ENCODE data around the gene OR2M7. TPM values are rescaled to one million over a fixed set of nuclear protein-coding genes. Genes with fewer than 3 reads are reported as not detected.
"Not testable (repeated sequence)": the region's sequence is repeated elsewhere in the genome, so short reads cannot be mapped to it uniquely, and the experiment has no call there.

The OR2M7 gene
- total RNA-seq: not detected

GRCh38 chr1:248324468-248324867 is at the start of gene OR2M7:
OR2M7 (minus strand) TSS chr1:248324568; CDS start chr1:248324568, 0 bp downstream.
- H3K4me1 Mint-ChIP-seq: no peaks in the 10 kb centered on the region
- no peaks in the 10 kb centered on the region for H3K36me3 Mint-ChIP-seq
- ATAC-seq (ENCODE audit: low read depth) (no peak), DNase-seq (no peak)
- peaks cover 3% of the 10 kb centered on the region for H3K27me3 Mint-ChIP-seq
- H3K4me3 Mint-ChIP-seq: no peak within 1 kb of the TSS
- no peaks in the 10 kb centered on the region for H3K9me3 Mint-ChIP-seq
- no peak within 1 kb of the TSS for H3K27ac Mint-ChIP-seq
- POLR2A ChIA-PET: no interaction called here

GRCh38 chr1:248373761-248374160 is 49.4 kb upstream of the OR2M7 start:
- DNase-seq: no peak

GRCh38 chr1:248372394-248372793 is 48.0 kb upstream of the OR2M7 start:
- no peak for ATAC-seq (ENCODE audit: low read depth)
- no peaks in the 10 kb centered on the region for H3K27me3 Mint-ChIP-seq
- H3K27ac Mint-ChIP-seq: no peak overlapping the region
- H3K4me1 Mint-ChIP-seq: peaks cover 5% of the 10 kb centered on the region
- POLR2A ChIA-PET: interaction anchor here (0.6 kb wide), 1 partner anchor 8 kb away, joined by 3 read pairs; no protein-coding TSS in a partner anchor
- no peaks in the 10 kb centered on the region for H3K9me3 Mint-ChIP-seq
- no peak overlapping the region for H3K4me3 Mint-ChIP-seq
- no peak for DNase-seq
- no peaks in the 10 kb centered on the region for H3K36me3 Mint-ChIP-seq

More at GRCh38 chr1:248373761-248374160, 49.4 kb upstream of the OR2M7 start:
- Mint-ChIP-seq H3K27ac (no peak overlapping the region), H3K4me3 (no peak overlapping the region), H3K9me3 (no peaks in the 10 kb centered on the region), H3K27me3 (no peaks in the 10 kb centered on the region), H3K36me3 (no peaks in the 10 kb centered on the region), H3K4me1 (peaks cover 5% of the 10 kb centered on the region)
- POLR2A ChIA-PET: no interaction called here
- ATAC-seq (ENCODE audit: low read depth): no peak

GRCh38 chr1:248366609-248367008 is 42.2 kb upstream of the OR2M7 start:
- Mint-ChIP-seq H3K27me3 (no peaks in the 10 kb centered on the region), H3K27ac (no peak overlapping the region), H3K4me3 (no peak overlapping the region), H3K9me3 (no peaks in the 10 kb centered on the region), H3K4me1 (no peaks in the 10 kb centered on the region), H3K36me3 (no peaks in the 10 kb centered on the region)
- ATAC-seq (ENCODE audit: low read depth) (no peak), DNase-seq (no peak)
- POLR2A ChIA-PET: no interaction called here

GRCh38 chr1:248361121-248361715 is 36.9 kb upstream of the OR2M7 start, which contains the start of gene OR2T4:
OR2T4 (plus strand) TSS chr1:248361665; CDS start chr1:248361665, 0 bp downstream.
- Mint-ChIP-seq H3K4me1 (no peaks in the 10 kb centered on the region), H3K9me3 (no peaks in the 10 kb centered on the region), H3K27ac (no peak within 1 kb of the TSS), H3K4me3 (no peak within 1 kb of the TSS), H3K27me3 (no peaks in the 10 kb centered on the region), H3K36me3 (no peaks in the 10 kb centered on the region)
- POLR2A ChIA-PET: no interaction called here
- no peak for DNase-seq
- no peak for ATAC-seq (ENCODE audit: low read depth)

GRCh38 chr1:248359415-248359814 is 35.0 kb upstream of the OR2M7 start:
- Mint-ChIP-seq H3K36me3 (no peaks in the 10 kb centered on the region), H3K4me1 (no peaks in the 10 kb centered on the region), H3K4me3 (no peak overlapping the region), H3K27ac (no peak overlapping the region), H3K9me3 (no peaks in the 10 kb centered on the region), H3K27me3 (no peaks in the 10 kb centered on the region)
- DNase-seq: no peak
- ATAC-seq (ENCODE audit: low read depth): no peak
- POLR2A ChIA-PET: no interaction called here

- ATAC-seq (ENCODE audit: low read depth): no peak
- H3K27ac Mint-ChIP-seq: no peak within 1 kb of the TSS
- H3K9me3 Mint-ChIP-seq: no peaks in the 10 kb centered on the region
- DNase-seq: no peak
- H3K27me3 Mint-ChIP-seq: no peaks in the 10 kb centered on the region
- POLR2A ChIA-PET: no interaction called here
- no peak within 1 kb of the TSS for H3K4me3 Mint-ChIP-seq
- no peaks in the 10 kb centered on the region for H3K36me3 Mint-ChIP-seq
- H3K4me1 Mint-ChIP-seq: no peaks in the 10 kb centered on the region
Measured at GRCh38 chr1:248348475-248348874, 24.1 kb upstream of the OR2M7 start, which contains the start of gene OR14C36. OR14C36 (plus strand) TSS chr1:248348775; CDS start chr1:248348775, 0 bp downstream.

GRCh38 chr1:248343451-248343850 is 19.1 kb upstream of the OR2M7 start:
- Mint-ChIP-seq H3K36me3 (no peaks in the 10 kb centered on the region), H3K9me3 (no peaks in the 10 kb centered on the region), H3K4me1 (no peaks in the 10 kb centered on the region), H3K27ac (no peak overlapping the region), H3K4me3 (no peak overlapping the region), H3K27me3 (no peaks in the 10 kb centered on the region)
- ATAC-seq (ENCODE audit: low read depth) (no peak), DNase-seq (no peak)
- POLR2A ChIA-PET: no interaction called here

- H3K27me3 Mint-ChIP-seq: no peaks in the 10 kb centered on the region
- POLR2A ChIA-PET: no interaction called here
- H3K9me3 Mint-ChIP-seq: peaks cover 8% of the 10 kb centered on the region
- no peaks in the 10 kb centered on the region for H3K36me3 Mint-ChIP-seq
- no peaks in the 10 kb centered on the region for H3K4me1 Mint-ChIP-seq
- DNase-seq (no peak), ATAC-seq (ENCODE audit: low read depth) (no peak)
- H3K4me3 Mint-ChIP-seq: no peak overlapping the region
- H3K27ac Mint-ChIP-seq: no peak overlapping the region
Measured at GRCh38 chr1:248316796-248317195, 7.6 kb downstream of the OR2M7 start.

GRCh38 chr1:248306740-248307139 is 17.6 kb downstream of the OR2M7 start:
- not testable (repeated sequence) for H3K27ac Mint-ChIP-seq

GRCh38 chr1:248306103-248306502 is 18.3 kb downstream of the OR2M7 start:
- Mint-ChIP-seq H3K27me3 (no peaks in the 10 kb centered on the region), H3K9me3 (no peaks in the 10 kb centered on the region), H3K36me3 (no peaks in the 10 kb centered on the region), H3K27ac (no peak overlapping the region), H3K4me3 (no peak overlapping the region), H3K4me1 (no peaks in the 10 kb centered on the region)
- POLR2A ChIA-PET: no interaction called here
- DNase-seq: no peak
- no peak for ATAC-seq (ENCODE audit: low read depth)

More at GRCh38 chr1:248306740-248307139, 17.6 kb downstream of the OR2M7 start:
- H3K27me3 Mint-ChIP-seq; H3K36me3 Mint-ChIP-seq; H3K9me3 Mint-ChIP-seq; POLR2A ChIA-PET; H3K4me3 Mint-ChIP-seq; ATAC-seq (ENCODE audit: low read depth); DNase-seq; H3K4me1 Mint-ChIP-seq: not testable (repeated sequence)

- H3K4me3 Mint-ChIP-seq; H3K27ac Mint-ChIP-seq; DNase-seq; H3K36me3 Mint-ChIP-seq; H3K4me1 Mint-ChIP-seq; H3K9me3 Mint-ChIP-seq; POLR2A ChIA-PET; ATAC-seq (ENCODE audit: low read depth); H3K27me3 Mint-ChIP-seq: not testable (repeated sequence)
Measured at GRCh38 chr1:248305672-248306071, 18.7 kb downstream of the OR2M7 start.

GRCh38 chr1:248303324-248303723 is 21.0 kb downstream of the OR2M7 start, which contains the start of gene OR2T12:
OR2T12 (minus strand) TSS chr1:248303424; CDS start chr1:248295578, 7,846 bp downstream.
- DNase-seq (no peak), ATAC-seq (ENCODE audit: low read depth) (no peak)
- H3K4me1 Mint-ChIP-seq: no peaks in the 10 kb centered on the region
- H3K27ac Mint-ChIP-seq: no peak within 1 kb of the TSS
- no peak within 1 kb of the TSS for H3K4me3 Mint-ChIP-seq
- H3K9me3 Mint-ChIP-seq: no peaks in the 10 kb centered on the region
- no peaks in the 10 kb centered on the region for H3K27me3 Mint-ChIP-seq
- POLR2A ChIA-PET: no interaction called here
- H3K36me3 Mint-ChIP-seq: no peaks in the 10 kb centered on the region

GRCh38 chr1:248288391-248288790 is 36.0 kb downstream of the OR2M7 start:
- Mint-ChIP-seq H3K9me3 (no peaks in the 10 kb centered on the region), H3K36me3 (no peaks in the 10 kb centered on the region), H3K4me3 (no peak overlapping the region), H3K27ac (no peak overlapping the region), H3K27me3 (peaks cover 2% of the 10 kb centered on the region), H3K4me1 (peaks cover 3% of the 10 kb centered on the region)
- no peak for DNase-seq
- no peak for ATAC-seq (ENCODE audit: low read depth)
- POLR2A ChIA-PET: no interaction called here

Measured in activated naive CD8-positive, alpha-beta T cell treated with anti-CD3 and anti-CD28 coated beads, Interleukin-2, amount 10 ng/mL, durations not matched to agents 7 days and 5 days (primary cell).